Left colon (tissue), 2 donors: ENCODE data around the gene PGAP1. TPM values are rescaled to one million over a fixed set of nuclear protein-coding genes. Genes with fewer than 3 reads are reported as not detected.

Source experiments
- ATAC-seq: fragments of 200-7000 bp; cut with Tn5 transposase; one replicate; pipeline ENCODE4 v1.9.1; 2020; ENCODE audit warnings: mild to moderate bottlenecking, moderate library complexity
- DNase-seq, 2 donors: peaks; one replicate each; pipeline ENCODE4 v3.0.0-alpha.2; 2020
- intact Hi-C, 2 donors: fragments of 100-400 bp; cut with DNase I in 1 of 2; cut with micrococcal nuclease in 1 of 2; formaldehyde crosslinking; loops; one replicate each; pipeline versions ENCODE4 v1.11.2 to v1.14.0; 2022; cut with DNase I, micrococcal nuclease
- long read RNA-seq: library from polyadenylated mRNA; unstranded; transcript quantifications from one replicate; pipeline ENCODE4 v2.0.0, GENCODE V29; 2021
- total RNA-seq, 2 donors: library from RNA; stranded (reverse); fragmentation: NEBNext Ultra II Directional; extraction: Animal tissue kit (Norgen Biotek cat#: 25700); gene quantifications; one replicate each; pipeline ENCODE4 v1.2.1, GENCODE V29; 2021
- donor health status: DM: no; HTN: no; CAD: no.
- donor health status: DM: yes; HTN: yes; CAD: no.

The PGAP1 gene, protein sequence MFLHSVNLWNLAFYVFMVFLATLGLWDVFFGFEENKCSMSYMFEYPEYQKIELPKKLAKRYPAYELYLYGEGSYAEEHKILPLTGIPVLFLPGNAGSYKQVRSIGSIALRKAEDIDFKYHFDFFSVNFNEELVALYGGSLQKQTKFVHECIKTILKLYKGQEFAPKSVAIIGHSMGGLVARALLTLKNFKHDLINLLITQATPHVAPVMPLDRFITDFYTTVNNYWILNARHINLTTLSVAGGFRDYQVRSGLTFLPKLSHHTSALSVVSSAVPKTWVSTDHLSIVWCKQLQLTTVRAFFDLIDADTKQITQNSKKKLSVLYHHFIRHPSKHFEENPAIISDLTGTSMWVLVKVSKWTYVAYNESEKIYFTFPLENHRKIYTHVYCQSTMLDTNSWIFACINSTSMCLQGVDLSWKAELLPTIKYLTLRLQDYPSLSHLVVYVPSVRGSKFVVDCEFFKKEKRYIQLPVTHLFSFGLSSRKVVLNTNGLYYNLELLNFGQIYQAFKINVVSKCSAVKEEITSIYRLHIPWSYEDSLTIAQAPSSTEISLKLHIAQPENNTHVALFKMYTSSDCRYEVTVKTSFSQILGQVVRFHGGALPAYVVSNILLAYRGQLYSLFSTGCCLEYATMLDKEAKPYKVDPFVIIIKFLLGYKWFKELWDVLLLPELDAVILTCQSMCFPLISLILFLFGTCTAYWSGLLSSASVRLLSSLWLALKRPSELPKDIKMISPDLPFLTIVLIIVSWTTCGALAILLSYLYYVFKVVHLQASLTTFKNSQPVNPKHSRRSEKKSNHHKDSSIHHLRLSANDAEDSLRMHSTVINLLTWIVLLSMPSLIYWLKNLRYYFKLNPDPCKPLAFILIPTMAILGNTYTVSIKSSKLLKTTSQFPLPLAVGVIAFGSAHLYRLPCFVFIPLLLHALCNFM
- total RNA-seq, result 10 to 100 TPM; 15.0 to 17.2 TPM
- long read RNA-seq, partial matches to known transcripts, result 1 of 4 reads
- long read RNA-seq, other reads (novel, unspliced or antisense), result 3 of 4 reads

DNA sequence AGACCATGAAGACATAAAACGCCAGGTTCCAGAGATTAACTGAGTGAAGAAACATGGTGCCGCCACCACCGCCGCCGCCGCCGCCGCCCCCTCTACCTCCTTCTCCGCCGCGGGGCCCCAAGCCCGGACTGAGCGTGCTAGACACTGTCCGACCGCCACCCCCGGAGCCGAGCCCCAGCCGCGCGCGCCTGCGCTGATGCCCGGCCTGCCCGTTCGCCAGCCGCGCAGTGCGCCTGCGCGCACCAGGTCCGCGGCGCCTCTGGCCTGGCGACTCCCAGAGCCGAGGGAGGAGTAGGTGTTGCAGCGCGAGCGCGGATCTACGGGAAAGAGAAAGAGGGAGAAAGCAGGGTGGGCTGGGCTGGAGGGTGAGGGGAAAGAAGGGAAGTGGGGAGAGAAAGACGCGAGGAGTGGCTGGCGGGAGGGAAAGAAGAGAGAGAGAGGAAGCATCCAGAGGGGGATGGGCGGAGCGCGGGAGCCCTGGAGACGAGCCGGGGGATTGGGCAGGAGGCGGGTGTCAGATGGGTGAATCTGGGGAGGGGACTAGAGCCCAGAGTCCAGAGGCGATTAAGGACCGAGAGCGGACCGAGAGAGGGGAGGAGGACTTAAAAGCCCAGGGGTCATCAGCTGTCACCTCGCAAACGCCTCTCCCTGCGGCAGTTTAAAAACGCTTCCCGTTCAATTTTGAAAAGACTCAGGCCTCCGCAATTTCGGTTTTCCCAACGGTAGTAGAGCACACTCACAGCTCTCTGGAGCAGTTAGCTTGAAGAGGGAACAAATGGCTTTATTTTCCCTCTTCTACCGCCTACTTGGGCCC lies at the start of gene PGAP1:
Gene PGAP1 (minus strand): TSS at position 146 of the 814 bp plus-strand sequence. CDS start 91 bp downstream, at position 55.
- intact Hi-C loops, result no loop called here
- ATAC-seq (peak; percentile 92), DNase-seq (peak; percentile 86 to 91)

DNA sequence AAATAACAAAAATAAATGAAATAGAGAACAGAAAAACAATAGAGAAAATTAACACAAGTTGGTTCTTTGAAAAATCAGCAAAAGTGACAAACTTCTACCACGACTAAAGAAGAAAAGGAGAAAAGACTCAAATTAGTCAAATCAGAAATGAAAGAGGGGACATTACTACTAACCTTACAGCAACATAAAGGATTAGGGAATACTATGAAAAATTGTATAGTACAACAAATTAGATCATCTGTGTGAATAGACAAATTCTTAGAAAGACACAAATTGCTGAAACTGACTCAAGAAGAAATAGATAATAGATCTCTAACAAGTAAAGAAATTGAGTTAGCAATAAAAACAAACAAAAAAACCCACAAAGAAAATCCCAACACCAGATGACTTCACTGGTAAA lies 48.5 kb upstream of the PGAP1 start:
- no peak for DNase-seq
- ATAC-seq, result no peak
- intact Hi-C loops, result no loop called here

DNA sequence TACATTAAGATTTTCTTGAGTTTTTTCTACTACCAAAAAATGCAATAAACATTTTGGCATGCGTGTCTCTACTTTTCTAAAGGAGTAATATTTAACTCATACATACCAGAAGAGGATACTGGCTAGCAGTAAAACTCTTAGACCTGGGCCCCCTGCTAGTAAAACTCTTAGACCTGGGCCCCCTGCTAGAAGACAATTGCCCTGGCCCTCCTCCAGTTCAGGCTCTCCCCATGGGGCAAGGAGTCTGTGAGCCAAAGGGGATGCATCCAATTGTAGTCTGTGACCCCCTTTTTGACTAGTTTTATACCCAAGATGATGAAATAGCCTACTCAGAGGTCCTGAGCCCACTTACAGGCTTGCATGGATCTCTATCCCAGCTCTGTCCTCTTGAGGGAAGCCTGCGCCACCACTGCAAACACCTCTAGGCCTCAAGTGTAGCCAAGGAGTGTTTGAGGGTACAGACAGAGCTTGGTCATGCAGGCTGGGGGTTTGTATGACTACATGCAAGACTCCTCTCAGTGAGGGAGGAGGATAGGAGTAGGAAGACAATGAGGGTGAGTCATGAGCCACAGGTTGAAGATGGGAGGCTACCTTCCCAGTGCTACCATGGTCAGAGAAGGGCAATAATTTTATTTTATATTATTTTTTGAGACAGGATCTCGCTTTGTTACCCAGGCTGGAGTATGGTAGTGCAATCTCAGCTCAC lies 45.2 kb upstream of the PGAP1 start:
- intact Hi-C loops, result no loop called here
- no peak for DNase-seq
- no peak for ATAC-seq

DNA sequence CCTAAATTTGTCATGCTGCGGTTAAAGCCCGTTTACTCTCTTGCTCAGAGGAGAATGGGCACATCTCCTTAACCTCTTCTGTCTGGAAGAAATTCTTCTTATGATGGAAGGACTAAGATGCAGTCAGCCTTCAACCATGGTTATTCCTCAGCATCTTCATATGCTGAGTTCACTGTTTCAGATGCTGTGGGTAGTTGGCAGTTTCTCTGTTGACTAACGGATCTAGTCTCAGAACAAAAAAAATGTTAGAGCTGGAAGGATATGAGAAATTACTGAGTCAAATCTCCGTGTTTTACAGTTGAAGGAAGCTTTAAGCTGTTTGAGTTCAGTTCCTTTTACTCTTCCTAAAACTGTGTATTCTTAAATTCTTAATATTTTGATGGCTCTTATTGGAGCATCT lies 43.6 kb upstream of the PGAP1 start:
- no peak for DNase-seq
- intact Hi-C loops, result no loop called here
- ATAC-seq, result no peak

DNA sequence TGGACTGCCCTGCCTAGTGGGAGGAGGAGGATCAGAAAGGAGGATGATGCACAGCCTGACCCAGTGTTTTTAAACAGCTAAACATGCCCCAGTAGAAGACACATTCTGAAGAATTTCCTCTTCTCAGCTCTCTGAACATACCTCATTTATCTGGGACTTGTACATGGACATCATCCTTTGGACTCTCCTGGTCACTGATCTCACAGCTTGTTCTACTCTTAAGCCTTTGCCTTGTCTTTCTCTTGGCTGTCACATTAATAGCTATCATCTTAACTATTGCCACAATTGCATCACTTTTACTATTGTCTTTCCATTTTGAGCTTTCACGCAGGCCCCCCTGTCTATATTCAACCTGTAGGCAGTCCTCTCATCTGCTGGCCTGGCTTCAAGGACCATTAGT lies 42.0 kb upstream of the PGAP1 start:
- ATAC-seq (no peak), DNase-seq (no peak)
- intact Hi-C loops, result no loop called here

DNA sequence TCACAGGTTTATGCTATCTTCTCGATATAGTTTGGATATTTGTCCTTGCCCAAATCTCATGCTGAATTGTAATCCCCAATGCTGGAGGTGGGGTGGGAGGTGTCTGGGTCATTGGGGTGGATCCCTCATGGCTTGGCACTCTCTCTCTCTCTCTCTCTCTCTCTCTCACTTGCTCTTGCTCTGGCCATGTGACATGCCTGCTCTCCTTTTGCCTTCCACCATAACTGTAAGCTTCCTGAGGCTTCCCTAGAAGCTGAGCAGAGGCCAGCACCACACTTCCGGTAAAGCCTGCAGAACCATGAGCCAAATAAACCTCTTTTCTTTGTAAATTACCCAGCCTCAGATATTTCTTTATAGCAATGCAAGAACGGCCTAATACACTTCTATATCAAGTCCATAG lies 41.3 kb upstream of the PGAP1 start:
- intact Hi-C loops, result no loop called here
- ATAC-seq, result no peak
- no peak for DNase-seq

DNA sequence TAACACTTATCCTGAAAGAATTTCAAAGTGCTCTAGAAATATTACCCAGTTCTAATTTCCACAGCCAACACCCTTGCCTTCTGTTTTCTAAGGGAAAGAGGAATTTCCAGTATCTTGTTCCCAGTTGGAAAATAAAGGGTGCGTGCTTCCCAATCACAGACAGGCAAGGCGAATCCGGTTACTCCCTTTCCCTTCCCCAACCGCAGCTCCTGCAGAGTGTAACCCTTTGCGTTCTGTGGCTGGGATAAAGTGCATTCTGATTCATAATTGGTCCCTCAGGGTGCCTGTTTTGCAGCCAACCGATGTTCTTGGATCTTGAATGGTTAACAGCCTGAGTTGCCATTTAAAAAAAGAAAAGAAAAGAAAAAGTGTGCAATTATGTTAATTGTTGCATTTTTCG lies 40.6 kb upstream of the PGAP1 start:
- intact Hi-C loops, result no loop called here
- ATAC-seq (peak; percentile 70), DNase-seq (peak in 1 of 2 donors; percentile 8)

DNA sequence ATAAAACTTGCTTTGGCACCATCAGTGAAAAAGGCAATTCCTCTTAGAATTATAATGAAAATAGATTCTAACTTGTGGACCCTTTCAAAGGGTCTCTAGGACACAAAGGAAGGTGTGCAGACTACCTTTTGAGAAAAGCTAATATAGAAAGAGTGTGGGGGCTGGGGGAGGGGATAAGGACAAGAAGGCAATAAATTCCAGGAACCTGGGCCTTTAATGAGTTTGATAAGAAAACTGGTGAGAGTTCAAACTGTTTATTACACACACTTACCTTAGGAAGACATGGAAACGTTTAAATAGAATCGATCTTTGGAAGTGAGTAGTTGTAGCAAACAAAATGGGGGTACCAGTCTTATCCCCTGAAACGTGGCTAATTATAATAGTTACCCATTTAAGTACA lies 39.6 kb upstream of the PGAP1 start:
- ATAC-seq (peak; percentile 95), DNase-seq (peak in 1 of 2 donors; percentile 22)
- intact Hi-C loops, result no loop called here

DNA sequence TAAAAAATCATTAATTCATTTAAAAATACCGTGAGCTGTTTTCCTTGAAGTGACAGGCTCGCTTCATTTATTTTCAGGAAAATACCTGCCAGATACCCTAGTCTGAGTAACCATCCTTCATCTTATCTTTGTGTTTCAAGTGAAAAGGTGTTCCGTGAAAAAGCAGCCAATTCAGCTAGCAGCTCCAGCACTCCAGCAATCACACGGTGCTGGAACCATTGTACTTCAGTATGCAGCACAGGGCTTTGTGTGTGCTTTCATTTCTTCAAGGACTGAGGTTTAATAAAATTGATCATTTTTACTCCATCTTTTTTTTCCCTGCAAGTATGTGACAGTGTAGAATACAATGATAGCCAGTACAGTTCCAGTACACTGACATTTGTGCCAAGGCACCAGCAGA lies 39.1 kb upstream of the PGAP1 start:
- peak; percentile 60 for ATAC-seq

DNA sequence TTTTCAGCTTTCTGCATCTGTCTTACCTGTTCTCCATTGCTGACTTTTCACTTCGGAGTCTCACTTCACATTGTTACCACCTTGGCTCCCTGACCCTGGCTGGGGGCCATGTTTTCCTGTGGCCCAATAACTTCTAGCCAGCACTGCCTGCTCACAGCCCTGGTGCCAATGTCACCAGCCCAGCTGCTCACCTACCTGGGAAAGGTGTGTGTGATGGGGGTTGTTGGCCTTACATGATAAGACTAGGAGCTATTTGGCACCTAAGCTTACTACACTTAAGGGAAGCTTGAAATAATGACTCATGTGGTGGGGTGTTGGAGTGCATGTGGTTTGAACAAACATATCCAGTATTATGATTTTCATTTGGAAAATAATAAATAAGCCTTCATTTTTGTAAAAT lies 37.5 kb upstream of the PGAP1 start:
- intact Hi-C loops, result no loop called here
- ATAC-seq, result no peak
- no peak for DNase-seq

More for the DNA sequence above, 39.1 kb upstream of the PGAP1 start:
- no peak for DNase-seq
- intact Hi-C loops, result no loop called here

DNA sequence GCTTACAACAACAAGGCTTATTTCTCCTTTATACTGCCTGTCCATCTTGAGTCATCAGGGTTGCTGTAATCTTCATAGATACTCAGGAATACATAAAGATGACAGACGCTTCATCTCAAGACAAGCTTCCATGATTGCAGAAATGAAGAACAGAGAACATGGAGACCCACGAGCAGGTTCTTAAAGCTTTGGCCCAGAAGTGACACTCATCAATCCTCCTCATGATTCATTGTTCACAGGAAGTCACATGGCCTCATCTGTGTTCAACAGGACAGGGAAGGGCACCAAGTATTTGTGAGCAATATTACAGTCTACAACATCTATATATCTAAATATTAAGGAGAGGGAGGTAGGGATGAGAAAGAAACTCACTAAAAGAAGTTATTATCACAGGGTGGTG lies 36.5 kb upstream of the PGAP1 start:
- intact Hi-C loops, result no loop called here
- DNase-seq (no peak), ATAC-seq (no peak)

DNA sequence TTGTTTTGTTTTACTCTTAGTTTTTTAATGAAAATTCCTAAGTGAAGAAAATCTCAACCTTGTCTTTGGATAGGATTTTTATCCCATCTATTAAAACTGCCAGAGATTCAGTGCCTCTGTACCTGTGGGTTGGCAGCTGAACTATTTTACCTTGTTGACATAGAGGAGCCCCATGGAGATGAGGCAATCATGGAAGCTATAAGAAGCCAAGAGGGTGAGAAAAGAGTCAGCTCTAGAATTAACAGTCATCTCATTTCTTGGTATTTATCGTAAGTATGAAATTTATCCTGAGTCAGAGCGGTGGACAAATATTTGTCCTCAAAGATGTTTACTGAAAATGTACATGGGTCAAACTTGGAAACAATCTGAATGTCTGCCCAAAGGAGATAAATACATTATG lies 35.8 kb upstream of the PGAP1 start:
- intact Hi-C loops, result no loop called here
- no peak for ATAC-seq

DNA sequence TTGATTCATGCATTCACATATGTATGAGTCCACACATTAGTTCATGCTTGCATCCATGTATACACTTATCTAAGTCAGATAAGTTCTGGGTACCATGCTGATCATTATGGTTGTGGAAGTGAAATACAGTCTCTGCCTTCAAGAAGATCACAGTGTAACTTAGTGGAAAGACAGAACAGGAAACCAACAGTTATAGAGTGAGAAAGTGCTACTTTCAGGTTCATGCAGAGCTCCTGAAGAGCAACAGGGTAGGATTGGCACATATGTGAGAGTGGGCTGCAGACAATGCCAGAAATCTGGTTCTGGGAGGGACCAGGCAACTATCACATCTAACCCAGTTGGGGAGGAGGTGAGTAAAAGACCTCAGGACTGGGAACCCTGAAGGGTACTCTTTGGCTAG lies 35.4 kb upstream of the PGAP1 start:
- DNase-seq, result no peak
- intact Hi-C loops, result no loop called here
- ATAC-seq, result no peak

More for the DNA sequence above, 35.8 kb upstream of the PGAP1 start:
- DNase-seq, result no peak

DNA sequence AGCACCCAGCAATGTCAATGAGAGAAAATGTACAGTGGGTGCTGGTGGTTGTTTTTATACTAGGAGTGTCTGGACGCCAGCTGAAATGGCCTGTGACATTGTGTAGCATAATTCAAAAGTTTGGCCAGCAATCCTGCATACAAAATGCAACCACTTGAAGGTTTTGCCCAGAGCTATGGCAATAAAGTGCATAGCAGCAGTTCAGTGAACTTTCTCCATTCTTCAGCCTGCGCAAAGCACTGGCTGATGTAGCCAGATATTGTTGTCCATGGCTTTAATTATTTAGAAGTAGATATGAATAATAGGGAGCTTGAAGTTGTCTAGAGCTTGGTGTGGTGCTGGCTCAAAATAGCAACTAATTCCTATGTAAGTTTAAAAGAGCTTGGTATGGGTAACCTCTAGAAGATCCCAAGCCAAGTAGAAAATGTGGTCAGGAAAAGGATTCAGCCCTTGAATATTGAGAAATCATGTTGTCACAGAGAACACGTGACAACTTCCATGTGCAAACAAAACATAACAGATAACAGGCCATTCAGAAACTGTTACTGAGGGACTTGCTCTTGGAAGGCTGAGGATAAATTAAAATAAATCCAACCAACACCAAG lies 33.3 kb upstream of the PGAP1 start:
- ATAC-seq (peak; percentile 56), DNase-seq (no peak)
- intact Hi-C loops, result no loop called here

DNA sequence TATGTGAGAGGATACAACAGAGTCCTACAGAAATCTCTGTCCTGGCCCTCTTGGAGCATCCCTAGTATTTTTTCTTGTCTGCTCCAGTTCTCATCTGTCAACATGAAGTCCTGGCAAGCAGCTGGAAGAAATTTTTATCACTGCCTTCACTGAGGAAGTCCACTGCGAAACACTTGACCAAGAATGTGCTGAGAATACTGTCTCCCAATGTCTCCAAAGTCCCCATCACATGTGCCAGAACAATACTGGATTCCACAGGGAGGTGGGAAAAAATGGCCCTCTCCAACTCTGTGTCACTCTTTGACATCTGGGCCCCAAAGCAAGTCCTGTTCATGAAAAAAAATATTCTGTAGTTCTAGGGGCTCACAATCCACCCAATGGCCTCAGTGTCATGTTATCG lies 32.8 kb upstream of the PGAP1 start:
- ATAC-seq, result no peak
- no peak for DNase-seq
- intact Hi-C loops, result no loop called here

DNA sequence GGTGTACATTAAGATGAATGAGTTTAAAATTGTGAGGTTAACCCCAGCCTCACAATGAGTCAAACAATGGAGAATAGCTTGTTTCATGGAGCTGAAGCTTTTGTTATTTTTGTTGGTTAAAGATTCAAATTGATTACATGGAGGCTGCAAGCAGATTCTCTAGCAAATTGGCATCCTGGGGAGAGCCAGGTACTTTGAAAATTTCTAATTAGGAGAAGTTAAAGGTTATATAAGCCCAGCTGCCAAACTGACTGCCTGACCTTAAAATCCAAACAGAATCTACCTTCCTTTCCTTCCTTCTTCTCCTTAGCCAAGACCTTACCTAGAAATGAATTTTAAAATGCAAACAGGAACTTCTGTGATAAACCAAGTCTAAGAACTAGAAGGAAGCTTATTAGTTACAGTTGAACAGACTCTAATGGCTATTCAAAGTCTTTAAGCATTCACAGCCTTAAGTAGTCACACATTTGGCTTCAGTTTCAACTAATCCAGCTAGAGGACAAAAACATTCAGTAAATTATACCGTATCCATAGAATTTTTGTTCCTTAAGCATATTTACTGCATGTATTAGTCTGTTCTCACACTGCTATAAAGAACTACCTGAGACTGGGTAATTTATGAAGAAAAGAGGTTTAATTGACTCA lies 31.5 kb upstream of the PGAP1 start:
- intact Hi-C loops, result no loop called here
- no peak for ATAC-seq

DNA sequence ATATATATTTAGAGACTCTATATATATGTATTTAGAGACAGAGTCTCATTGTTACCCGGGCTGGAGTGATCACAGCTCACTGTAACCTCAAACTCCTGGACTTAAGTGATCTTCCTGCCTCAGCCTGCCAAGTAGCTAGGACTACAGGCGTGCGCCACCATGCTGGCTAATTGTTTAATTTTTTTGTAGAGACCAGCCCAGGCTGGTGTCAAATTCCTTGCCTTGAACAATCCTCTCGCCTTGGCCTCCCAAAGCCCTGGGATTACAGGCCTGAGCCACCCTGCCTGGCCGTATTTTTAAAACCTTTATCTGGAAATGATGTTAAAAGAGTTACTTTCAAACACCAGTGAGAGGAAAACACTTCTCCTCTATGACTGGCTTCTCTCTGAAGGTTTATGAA lies 30.9 kb upstream of the PGAP1 start:
- DNase-seq, result no peak
- intact Hi-C loops, result no loop called here
- no peak for ATAC-seq

More for the DNA sequence above, 31.5 kb upstream of the PGAP1 start:
- no peak for DNase-seq

DNA sequence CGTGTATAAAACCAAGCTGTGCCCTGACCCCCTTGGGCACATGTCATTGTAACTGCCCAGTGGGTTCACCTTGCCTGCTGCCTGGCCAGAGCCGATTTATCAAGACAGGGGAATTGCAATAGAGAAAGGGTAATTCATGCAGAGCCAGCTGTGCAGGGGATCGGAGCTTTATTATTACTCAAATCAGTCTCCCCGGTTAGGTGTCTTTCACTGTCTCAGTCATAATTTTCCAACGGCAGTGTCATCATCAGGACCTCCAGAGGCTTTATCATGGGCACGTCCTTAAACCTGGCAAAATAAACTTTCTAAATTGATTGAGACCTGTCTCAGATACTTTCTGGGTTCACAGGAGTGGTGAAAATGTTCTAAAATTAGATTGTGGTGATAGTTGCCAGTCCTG lies 29.6 kb upstream of the PGAP1 start:
- DNase-seq, result no peak
- no peak for ATAC-seq
- intact Hi-C loops, result no loop called here
